Body of pancreas (tissue), 4 donors: ENCODE data around the gene ROBO1. TPM values are rescaled to one million over a fixed set of nuclear protein-coding genes. Genes with fewer than 3 reads are reported as not detected.

Experiments
- ATAC-seq: fragments of 150-250 bp; one replicate; pipeline ENCODE4 v1.9.1; 2016
- DNase-seq, 4 donors: peaks; one replicate each; pipeline ENCODE4 v3.0.0-alpha.2; 2019
- H3K27ac ChIP-seq, 4 donors: fragments of 200-600 bp; sonication (generic); 1 replicate in 3 of 4; 2 replicates in 1 of 4; pipeline versions ENCODE4 v1.5.1 to v1.6.1; 2016 to 2019; ENCODE audit warnings: mild to moderate bottlenecking in 1 of 4, mixed read lengths in 1 of 4, moderate library complexity in 1 of 4
- H3K27me3 ChIP-seq, 2 donors: fragments of 200-600 bp; sonication (generic); one replicate each; pipeline ENCODE4 v1.6.0; 2016; ENCODE audit warnings: mild to moderate bottlenecking in 1 of 2
- H3K36me3 ChIP-seq, 2 donors: fragments of 200-600 bp; sonication (generic); replicated peaks in 1 of 2; 2 replicates each; pipeline ENCODE4 v1.5.1; 2016; ENCODE audit warnings: low read depth in 2 of 2; ENCODE audit not compliant: insufficient read depth in 1 of 2
- H3K4me1 ChIP-seq: fragments of 200-600 bp; sonication (generic); one replicate; pipeline ENCODE4 v1.6.0; 2016
- H3K4me3 ChIP-seq, 2 donors: fragments of 200-600 bp; sonication (generic); 1 replicate in 1 of 2; 2 replicates in 1 of 2; pipeline ENCODE4 v1.5.1; 2016 to 2019
- H3K9me3 ChIP-seq, 3 donors: fragments of 200-600 bp; sonication (generic); 1 replicate in 2 of 3; 2 replicates in 1 of 3; pipeline ENCODE4 v1.5.1; 2016
- CTCF ChIP-seq, 7 experiments: fragments of 450-650 bp in 4 of 7; fragments of 200-600 bp in 3 of 7; sonication (generic) in 3 of 7; IDR thresholded peaks; one replicate each; pipeline ENCODE4 v1.5.1; 2016 to 2019; ENCODE audit warnings: antibody characterized with exemption in 7 of 7
- POLR2A ChIP-seq, 3 donors: fragments of 450-650 bp; IDR thresholded peaks; one replicate each; pipeline ENCODE4 v1.6.1; 2016; ENCODE audit warnings: antibody characterized with exemption in 3 of 3, mild to moderate bottlenecking in 2 of 3
- WGBS, 2 donors: methylation state at CpG; one replicate each; pipeline ENCODE4 v1.1.5; 2017; 5-methylcytosine and 5-hydroxymethylcytosine counted together
- intact Hi-C: fragments of 100-400 bp; cut with DNase I; formaldehyde crosslinking; loops from one replicate; pipeline ENCODE4 v1.15.1; 2023
- total RNA-seq, 2 donors: library from RNA; depleted of rRNA; stranded (reverse); fragments of >200 nt; gene quantifications; one replicate each; pipeline ENCODE4 v1.1.0, GENCODE V29; 2016

The ROBO1 gene
- total RNA-seq, 2 donors from 2014 or later: 3.9 to 9.9 TPM

GRCh38 chr3:78995087-78995486 lies 772.7 kb downstream of the ROBO1 start:
- no peak overlapping the region for H3K27ac ChIP-seq
- no peaks in the 10 kb centered on the region for H3K4me1 ChIP-seq
- H3K4me3 ChIP-seq: no peak overlapping the region
- no peak for TF ChIP-seq POLR2A (IDR thresholded peaks at IDR 0.05)
- no peak for TF ChIP-seq CTCF (IDR thresholded peaks at IDR 0.05)
- H3K9me3 ChIP-seq: no peaks in the 10 kb centered on the region
- no peak for DNase-seq
- no peaks in the 10 kb centered on the region for H3K27me3 ChIP-seq
- 80 to 87% methylated on average over 5 of the region's 5 CpGs for WGBS, 2 donors
- H3K36me3 ChIP-seq: no peaks in the 10 kb centered on the region
- intact Hi-C loops: no loop called here
- no peak for ATAC-seq

GRCh38 chr3:78994174-78995027 lies 773.4 kb downstream of the ROBO1 start:
- no peaks in the 10 kb centered on the region for H3K4me1 ChIP-seq
- no peaks in the 10 kb centered on the region for H3K9me3 ChIP-seq
- no peaks in the 10 kb centered on the region for H3K36me3 ChIP-seq
- H3K27me3 ChIP-seq: no peaks in the 10 kb centered on the region
- 39 to 40% methylated on average over 9 of the region's 9 CpGs for WGBS, 2 donors
- DNase-seq (no peak), ATAC-seq (no peak)
- no peak overlapping the region for H3K4me3 ChIP-seq
- H3K27ac ChIP-seq: no peak overlapping the region
- intact Hi-C loops: no loop called here
- no peak for TF ChIP-seq CTCF (IDR thresholded peaks at IDR 0.05)

GRCh38 chr3:78993375-78993774 lies 774.4 kb downstream of the ROBO1 start:
- Histone ChIP-seq H3K4me3 (no peak overlapping the region), H3K4me1 (no peaks in the 10 kb centered on the region), H3K9me3 (no peaks in the 10 kb centered on the region), H3K27ac (no peak overlapping the region), H3K36me3 (no peaks in the 10 kb centered on the region), H3K27me3 (no peaks in the 10 kb centered on the region)
- intact Hi-C loops: no loop called here
- DNase-seq (no peak), ATAC-seq (no peak)
- 54 to 71% methylated on average over 4 of the region's 4 CpGs for WGBS, 2 donors
- TF ChIP-seq POLR2A (IDR thresholded peaks at IDR 0.05): no peak
- TF ChIP-seq CTCF (IDR thresholded peaks at IDR 0.05): no peak

- 74 to 81% methylated on average over 3 of the region's 3 CpGs for WGBS, 2 donors
- intact Hi-C loops: no loop called here
Observed at GRCh38 chr3:78992830-78993229, 775.0 kb downstream of the ROBO1 start.

More at GRCh38 chr3:78992830-78993229, 775.0 kb downstream of the ROBO1 start:
- no peak for TF ChIP-seq POLR2A (IDR thresholded peaks at IDR 0.05)
- no peak for TF ChIP-seq CTCF (IDR thresholded peaks at IDR 0.05)
- ATAC-seq (no peak), DNase-seq (no peak)
- no peaks in the 10 kb centered on the region for H3K27me3 ChIP-seq
- H3K9me3 ChIP-seq: no peaks in the 10 kb centered on the region
- H3K27ac ChIP-seq: no peak overlapping the region
- H3K4me1 ChIP-seq: no peaks in the 10 kb centered on the region
- H3K36me3 ChIP-seq: no peaks in the 10 kb centered on the region
- H3K4me3 ChIP-seq: no peak overlapping the region
